HG03457 (cell line): ENCODE results near the gene MAP4K4.

Experiments used
- ATAC-seq: cut with Tn5 transposase; IDR thresholded peaks from one replicate; pipeline ENCODE4 v1.9.1; 2021; ENCODE audit warnings: moderate number of reproducible peaks; ENCODE audit not compliant: unreplicated experiment

The MAP4K4 gene

DNA sequence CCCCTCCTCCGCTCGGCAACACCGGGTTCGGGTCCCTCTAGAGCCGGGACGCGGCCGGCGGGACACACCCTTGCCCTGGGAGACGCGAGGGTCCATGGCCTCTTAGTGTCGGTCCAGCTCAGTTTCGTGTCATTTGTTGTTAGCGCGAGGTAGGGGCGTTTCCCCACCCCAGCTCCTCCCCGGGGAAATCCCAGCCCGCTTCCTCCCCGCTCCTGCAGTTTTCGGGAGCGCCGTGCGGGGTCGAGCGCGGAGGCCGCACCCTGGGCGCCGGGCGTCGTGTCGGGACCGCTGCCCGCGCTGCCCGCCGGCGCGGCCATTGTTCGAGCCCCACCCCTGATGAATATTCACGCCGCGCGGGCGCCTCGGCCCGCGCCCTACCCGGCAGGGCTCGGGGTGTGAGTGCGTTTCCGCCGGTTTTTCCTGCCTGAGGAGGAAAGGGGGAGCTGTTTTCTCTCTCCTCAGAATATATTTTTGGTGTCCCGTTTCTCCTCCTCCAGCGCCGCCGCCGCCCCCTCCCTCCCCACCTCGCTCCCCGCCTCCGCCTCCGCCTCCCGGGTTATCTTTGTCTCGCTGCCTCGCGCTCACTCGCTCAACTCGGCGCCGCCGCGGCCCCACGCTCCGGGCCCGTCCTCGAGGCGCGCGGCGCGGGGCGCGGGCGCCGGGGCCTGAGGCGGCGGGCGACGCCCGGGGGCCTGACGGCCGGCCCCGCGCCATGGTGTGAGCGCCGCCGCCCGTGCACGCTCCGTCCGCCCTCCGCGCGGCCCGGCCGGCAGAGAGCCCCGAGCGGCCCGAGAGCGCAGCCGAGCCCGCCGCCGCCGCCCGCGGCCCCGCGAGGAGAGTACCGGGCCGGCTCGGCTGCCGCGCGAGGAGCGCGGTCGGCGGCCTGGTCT lies at the start of gene MAP4K4:
Gene MAP4K4 (plus strand): TSS at position 584 of the 890 bp plus-strand sequence. CDS start 374 bp downstream, outside the sequence.
- no peak for ATAC-seq

DNA sequence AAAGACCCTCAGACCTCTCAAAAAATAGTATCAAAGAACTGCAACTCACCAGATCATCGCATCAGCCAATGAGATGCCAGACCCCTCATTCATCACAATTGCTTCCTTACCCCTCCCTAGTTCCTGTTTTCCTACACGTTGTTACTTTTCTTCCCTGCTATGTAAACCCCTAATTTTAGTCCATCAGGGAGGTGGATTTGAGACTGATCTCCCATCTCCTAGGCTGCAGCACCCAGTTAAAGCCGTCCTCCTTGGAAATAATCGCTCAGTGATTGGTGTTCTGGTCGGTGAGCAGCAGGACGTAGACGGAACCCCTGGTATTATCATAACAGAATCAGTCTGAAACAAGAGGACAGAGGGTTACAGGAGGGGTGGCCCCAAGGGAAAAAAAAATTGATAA lies 44.0 kb upstream of the MAP4K4 start:
- ATAC-seq: no peak

DNA sequence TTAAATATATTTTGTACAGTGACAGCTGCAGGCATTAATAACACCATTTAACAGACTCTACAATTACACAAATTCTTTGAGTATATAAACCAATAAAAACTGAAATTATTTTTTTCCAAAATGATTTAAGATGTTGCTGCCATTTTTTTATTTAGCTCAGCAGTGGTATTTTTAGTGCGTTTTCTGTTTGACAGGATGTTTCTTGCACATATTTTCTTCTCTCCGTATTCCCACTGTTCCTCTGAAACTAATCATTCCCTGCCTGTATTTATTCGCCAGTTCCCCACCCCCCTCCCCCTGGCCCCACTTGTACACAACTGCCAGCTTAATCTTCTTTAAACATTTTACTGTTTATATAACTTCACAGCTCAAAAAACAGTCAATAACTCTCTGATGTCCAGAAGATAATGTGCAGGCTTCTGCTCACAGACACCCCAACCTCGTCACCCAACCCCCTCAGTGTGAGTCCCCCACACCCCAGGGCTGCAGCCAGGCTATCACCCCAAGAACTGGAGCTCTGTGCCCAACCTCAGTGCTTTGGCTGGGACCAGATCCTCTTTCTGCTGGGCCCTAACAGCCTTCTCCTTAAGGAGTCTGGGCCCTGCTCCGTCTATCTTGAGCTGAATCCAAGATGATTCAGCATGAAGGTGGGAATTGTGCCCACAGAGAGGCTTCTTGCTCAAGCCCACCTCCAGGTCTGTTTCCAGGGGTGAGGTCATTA lies 41.6 kb upstream of the MAP4K4 start:
- no peak for ATAC-seq

DNA sequence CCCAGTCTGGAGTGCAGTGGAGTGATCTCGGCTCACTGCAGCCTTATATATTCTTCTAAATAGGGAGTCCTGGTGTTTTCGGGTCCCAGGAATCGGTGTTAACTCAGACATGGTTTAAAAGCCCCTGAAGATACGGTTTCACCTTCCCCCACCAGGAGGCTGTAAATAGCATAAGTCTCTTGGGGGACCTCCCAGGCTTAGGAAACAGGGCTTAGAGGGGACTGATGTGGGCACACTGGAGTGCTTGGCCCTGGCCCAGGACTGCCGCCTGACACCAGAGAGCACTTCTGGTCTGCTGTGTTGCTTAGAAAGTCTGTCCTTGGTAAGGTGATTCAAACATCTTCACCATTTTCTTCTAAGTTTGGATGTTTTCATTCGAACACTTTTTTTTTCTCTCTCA lies 39.7 kb upstream of the MAP4K4 start:
- ATAC-seq: no peak

DNA sequence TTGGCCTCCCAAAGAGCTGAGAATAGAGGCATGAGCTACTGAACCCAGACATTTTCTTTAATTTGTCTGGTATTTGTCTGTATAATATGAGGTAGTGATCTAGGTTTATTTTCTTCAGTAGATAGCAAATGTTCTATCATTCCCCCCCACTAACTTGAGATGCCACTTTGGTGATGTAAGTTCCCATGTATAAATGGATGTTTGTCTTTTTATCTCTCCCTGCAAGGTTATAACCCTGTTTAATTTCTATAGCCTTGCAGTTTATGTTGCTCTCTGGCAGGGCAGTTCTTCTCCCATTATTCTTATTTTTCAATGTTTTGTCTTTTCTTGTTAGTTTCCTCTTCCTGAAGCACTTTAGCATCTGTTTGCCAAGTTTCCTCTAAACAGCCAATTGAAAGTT lies 39.1 kb upstream of the MAP4K4 start:
- no peak for ATAC-seq

DNA sequence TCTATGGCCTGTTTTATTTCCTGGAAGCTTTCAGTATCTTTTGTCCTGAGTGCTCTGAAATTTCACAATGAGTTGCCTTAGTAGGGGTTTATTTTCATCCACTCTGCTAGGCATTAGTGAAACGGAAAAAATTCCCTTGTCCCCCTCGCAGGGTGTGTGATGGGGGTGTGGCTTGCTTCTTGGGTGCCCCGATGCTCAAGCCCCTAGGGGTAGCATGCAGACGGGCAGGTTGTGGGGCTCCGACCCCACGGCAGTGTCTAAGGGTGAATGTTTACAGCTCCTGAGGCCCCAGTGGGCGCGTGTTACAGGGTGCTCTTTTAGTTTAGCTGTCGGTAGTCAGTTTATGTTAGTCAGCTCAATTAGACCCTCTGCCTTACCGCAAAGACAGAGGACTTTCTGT lies 32.2 kb upstream of the MAP4K4 start:
- ATAC-seq: no peak

DNA sequence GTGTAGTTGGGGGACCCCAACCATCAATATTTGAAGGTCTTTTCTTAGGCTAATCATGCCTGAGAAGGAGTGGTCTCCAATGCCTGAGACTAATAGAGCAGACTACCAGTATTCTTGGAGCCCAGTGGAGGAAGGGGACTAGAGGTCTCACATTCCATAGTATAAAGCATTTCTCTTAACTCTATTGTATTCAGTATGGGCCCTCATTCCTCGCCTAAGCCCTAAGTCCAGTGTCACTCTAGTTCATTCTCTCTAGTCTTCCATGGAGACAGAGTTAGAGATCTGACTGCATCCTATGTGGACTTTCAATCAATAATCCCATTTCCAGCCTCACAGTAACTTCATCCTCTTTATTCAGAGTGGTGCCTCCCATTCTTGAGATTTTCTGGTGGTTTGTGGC lies 29.7 kb upstream of the MAP4K4 start:
- ATAC-seq: no peak

DNA sequence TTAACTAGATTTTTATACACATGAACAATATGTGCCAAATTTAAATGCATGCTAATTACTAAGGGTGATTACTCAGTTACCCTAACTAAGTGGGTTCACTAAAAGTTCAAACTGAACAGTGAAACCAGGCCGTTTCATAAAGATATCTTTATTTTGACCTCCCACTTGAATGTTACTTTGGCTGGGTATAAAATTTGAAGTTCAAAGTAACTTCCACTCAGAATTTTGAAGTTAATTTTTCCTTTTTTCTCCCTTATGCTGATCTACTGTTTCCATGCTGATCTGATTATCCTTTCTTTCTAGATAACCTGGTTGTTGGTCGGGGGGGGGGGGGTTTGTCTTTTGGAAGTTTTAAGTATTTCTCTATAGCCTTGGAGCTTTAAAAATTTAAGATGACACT lies 25.5 kb upstream of the MAP4K4 start:
- no peak for ATAC-seq

DNA sequence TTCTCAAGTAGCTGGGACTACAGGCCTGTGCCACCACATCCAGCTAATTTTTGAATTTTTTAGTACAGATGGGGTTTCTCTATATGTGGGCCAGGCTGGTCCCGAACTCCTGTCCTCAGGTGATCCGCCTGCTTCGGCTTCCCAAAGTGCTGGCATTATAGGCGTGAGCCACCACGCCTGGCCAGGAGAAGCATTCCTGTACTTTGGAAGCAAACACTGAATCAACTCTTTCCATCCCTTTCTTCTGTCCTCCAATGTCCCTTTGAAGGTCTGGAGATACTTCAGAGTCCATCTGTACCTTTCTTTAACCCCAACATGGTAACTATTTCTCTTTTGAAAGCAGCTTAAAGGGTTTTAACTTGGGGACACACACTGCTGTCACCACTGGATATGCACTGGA lies 23.6 kb upstream of the MAP4K4 start:
- no peak for ATAC-seq

DNA sequence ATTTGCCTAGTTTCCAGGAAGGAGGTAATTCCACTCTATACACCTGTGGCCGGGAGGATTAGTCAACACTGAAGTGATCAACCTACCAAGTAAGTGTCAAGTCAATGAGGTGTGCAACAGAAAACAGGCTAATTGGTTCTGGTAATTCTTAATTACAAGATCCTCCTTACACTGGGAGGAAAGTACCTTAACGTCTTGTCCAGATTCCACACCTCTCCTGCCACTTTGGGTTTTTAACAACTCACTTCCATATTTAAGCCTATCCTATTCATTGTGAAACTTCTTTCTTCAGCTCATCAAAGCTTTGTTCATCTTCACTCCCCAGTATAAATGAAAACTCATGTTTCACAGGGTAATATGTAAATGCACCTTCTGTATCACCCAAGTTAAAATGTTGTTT lies 22.0 kb upstream of the MAP4K4 start:
- no peak for ATAC-seq

DNA sequence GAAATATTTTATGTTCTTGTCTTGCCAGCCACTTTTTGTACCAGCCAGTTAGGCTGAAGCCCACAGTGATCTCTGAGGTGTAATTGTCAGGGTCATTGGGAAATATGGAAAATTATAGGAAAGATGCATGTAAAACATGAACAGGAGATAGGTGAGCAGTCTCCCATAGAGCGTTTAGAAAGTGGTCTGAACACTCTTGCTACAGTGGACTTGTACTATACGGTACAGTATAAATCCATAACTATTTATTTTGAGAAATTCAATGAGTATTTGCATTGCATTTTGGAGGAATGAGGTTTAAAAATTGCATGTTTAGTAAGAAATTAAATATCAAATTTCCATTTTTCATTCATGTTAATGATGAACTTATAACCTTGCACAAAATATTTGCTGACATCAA lies 20.8 kb upstream of the MAP4K4 start:
- no peak for ATAC-seq

DNA sequence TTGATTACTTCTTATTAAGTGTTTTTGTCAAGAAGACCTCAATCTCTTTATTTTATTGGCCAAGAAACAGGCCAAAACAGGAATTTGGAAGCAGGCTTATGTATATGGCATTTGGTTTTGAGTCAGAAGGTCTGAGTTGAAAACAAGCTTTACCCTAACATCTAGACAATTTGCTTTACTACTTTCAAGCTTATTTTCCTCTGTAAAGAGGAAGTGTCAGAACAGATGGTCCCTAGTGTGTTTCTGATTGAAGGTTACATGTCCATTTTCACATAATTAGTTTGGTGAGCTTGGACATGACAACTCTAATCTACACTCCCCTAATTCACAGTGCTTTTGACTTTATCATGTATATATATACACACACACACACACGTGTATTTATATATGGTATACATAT lies 19.8 kb upstream of the MAP4K4 start:
- ATAC-seq: no peak

DNA sequence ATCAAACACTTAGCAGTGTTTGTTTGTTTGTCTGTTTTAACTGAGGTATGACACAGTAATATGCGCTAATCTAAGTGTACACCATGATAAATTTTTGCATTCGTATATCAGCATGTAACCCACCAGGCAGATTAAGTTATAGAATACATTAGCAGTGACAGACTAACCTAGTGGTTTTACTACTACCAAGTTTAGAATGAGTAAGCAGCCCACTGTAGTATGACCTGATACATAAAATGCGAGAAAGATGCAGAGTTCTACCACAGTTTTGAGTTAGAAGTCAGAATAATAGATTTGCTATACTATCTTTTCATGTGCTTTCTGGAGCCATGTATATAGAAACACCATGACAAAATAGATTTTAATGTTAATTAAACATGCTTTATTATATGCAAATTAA lies 19.1 kb upstream of the MAP4K4 start:
- ATAC-seq: no peak

DNA sequence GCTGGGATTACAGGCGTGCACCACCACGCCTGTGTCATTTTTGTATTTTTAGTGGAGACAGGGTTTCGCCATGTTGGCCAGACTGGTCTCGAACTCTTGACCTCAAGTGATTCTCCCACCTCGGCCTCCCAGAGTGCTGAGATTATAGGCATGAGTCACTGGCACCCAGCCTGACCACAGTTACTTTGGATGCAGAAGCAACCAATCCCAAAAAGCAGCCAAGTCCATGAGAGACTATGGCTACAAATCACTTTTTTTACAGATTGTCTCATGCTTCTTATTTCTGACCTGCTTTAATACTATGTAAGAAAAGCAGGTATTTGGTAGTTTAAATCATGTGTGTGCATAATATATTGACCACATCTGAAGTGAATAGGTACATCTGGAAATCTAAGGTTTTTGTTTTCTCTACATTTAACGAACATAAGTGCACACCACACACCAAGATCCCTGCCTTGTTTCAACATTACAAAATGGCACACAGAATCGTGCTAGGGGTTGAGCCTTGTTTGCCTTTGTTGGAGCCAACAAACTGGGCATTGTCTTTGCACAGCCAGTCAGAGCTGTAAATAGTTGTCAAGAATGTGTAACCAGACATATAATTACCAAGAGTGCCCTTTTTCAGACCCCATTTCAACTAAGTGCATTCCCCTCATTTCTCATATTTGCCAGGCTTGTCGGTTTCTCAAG lies 18.3 kb upstream of the MAP4K4 start:
- no peak for ATAC-seq

DNA sequence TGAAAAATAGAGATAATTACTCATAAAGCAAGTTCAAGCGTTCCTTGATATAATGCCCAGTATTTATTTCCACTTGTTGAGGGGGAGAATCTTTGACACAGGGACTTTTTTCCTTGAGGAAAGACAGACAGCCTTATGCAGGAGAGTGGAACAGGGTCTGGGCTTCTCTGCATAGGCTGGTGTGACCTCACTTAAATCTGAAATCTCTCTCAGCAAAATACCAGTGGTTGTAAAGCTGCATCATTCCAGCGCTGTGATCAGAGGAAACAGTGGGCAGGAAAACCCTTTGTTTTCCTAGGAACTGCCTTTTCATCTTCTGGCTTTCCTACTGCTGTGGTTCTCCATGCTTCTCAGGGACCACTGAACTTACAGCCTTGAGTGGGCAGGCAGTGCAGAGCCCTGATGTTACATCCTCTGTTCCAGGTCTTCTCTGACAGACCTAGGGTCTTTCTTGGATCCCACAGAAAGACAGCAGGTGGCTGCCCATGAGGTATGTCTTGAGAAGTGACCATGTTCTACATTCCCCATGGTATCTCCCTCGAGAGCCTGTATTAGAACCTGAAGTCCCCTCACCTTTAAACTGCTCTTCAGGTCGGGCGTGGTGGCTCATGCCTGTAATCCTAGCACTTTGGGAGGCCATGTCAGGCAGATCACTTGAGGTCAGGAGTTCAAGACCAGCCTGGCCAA lies 17.6 kb upstream of the MAP4K4 start:
- ATAC-seq: no peak

DNA sequence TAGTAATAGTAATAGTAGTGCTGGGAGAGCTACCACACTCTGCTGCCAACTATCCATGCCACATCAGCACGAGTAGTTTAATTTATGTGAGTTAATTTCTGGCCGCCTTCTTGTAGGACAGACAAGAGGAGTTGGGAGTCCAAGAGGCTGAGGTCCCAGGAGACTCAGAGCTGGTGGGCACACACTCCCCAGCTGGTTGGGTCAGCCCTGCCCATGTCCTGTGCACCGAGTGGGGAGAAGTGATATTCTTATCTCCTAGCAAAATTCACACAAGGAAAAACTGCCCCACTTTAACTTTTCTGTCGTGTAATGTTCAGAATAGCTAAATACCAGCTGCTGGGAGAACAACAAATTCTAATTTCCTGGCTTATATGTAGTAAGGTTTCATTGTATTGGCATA lies 15.2 kb upstream of the MAP4K4 start:
- no peak for ATAC-seq

DNA sequence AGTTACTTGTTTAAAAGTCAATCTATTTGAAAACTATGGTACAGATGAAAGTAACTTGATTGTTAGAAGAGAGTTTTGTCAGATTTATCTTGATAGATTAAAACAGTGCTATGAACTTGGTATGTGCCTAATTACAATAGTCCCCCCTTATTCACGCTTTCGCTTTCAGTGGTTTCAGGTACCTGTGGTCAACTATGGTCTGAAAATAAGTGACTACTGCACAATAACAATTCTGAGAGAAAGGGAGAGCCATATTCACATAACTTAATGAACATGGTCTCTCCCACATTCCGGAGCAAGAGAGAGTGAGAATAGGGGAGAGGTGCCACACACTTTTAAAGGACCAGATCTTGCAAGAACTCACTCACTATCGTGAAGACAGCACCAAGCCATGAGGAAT lies 13.2 kb upstream of the MAP4K4 start:
- ATAC-seq: no peak

DNA sequence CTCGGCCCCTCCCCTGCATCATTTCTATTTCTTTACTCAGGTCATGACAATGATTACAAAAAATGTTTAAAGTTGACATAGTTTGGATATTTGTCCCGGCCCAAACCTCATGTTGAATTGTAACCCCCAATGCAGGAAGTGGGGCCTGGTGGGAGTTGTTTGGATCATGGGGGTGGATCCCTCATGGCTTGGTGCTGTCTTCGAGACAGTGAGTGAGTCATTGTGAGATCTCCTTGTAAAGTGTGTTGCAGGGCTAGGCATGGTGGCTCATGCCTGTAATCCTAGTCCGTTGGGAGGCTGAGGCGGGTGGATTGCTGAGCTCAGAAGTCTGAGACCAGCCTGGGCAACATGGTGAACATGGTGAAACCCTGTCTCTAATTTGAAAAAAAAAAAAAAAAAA lies 9.2 kb upstream of the MAP4K4 start:
- no peak for ATAC-seq

DNA sequence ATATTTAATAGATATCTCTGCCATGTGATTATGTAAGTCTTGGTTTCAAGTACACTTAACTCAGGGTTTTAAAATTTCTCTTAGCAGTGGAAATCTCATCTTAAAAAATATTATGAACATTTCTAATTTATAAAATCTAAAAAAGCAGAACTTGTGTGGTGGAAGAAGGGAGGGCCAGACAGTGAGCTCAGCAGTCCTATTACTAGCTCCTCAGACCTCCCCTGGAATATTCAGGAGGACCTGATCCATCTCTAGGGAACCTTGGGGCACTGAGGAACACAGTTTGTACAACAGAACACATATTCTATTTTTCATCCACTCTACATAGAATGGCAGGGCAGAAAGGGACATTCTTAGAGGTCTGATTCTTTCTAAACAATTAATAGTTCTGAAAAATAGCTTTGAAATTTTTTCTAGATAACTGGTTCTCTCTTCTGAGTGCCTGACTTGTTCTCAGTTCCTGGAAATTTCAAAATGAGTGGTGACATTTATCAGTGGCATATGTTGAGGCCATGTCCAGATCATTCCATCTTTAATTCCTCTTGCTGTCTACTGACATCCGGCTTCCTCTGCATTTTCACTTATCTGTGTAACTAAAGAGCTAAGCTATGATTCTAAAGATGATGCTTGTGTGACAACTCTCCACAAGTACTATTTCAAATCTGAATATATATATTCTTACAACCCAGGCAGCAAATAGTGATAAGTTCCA lies 8.2 kb upstream of the MAP4K4 start:
- no peak for ATAC-seq

DNA sequence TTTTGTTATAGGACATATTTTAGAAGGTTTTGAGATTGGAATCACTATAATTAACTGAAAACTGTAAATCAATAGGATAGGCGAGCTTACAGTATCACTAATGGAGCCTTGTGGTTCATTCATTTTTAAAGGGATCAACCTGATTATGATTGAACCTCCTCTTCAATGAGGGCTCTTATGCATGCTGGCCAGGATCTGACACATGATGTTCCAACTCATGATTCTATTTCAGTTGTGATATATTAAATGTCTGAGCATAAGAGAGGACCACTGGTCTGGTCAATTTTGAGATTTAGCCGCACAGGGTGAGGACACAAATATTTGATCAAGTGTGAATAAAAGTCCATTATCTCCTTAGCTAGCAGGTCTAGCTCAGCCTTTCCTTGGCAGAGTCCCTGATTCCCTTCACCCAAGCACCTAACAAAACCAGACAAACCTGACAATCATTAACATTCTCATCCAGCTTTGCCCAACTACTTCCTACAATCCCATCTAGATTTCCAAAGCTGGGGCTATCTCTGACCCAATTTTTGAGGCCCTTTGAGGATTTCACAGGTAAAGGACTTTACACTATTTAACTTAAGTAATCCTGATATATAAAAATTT lies 6.9 kb upstream of the MAP4K4 start:
- no peak for ATAC-seq
